IPS DF 6.9 (cell line): Measurements from ENCODE around the gene MOV10L1.

Experiments used
- DNase-seq: peaks from one replicate; pipeline ENCODE4 v3.0.0-alpha.2; 2013; ENCODE audit warnings: low read depth, low spot score
- H3K27ac ChIP-seq: one replicate; pipeline ENCODE4 v1.5.1; 2013; ENCODE audit warnings: low read length, control low read depth
- H3K27me3 ChIP-seq: 2 replicates; pipeline ENCODE4 v1.6.1; 2013; ENCODE audit warnings: mild to moderate bottlenecking, low read length; ENCODE audit not compliant: control insufficient read depth, insufficient read depth
- H3K36me3 ChIP-seq: 2 replicates; pipeline ENCODE4 v1.6.1; 2013; ENCODE audit warnings: low read length; ENCODE audit not compliant: control insufficient read depth, insufficient read depth
- H3K4me1 ChIP-seq: 2 replicates; pipeline ENCODE4 v1.6.1; 2013; ENCODE audit warnings: low read length; ENCODE audit not compliant: control insufficient read depth, insufficient read depth
- H3K4me3 ChIP-seq: 2 replicates; pipeline ENCODE4 v1.5.1; 2013; ENCODE audit warnings: mild to moderate bottlenecking, low read length
- H3K9me3 ChIP-seq: 2 replicates; pipeline ENCODE4 v1.6.1; 2013; ENCODE audit warnings: low read length, inconsistent platforms; ENCODE audit not compliant: control insufficient read depth, insufficient read depth
- WGBS: extraction: QIAGEN DNeasy Blood & Tissue Kit; methylation state at CpG from one replicate; pipeline ENCODE4 v1.1.7; 2013; ENCODE audit warnings: mixed read lengths, missing lambda C conversion rate; ENCODE audit not compliant: insufficient read length, insufficient coverage; 5-methylcytosine and 5-hydroxymethylcytosine counted together

The MOV10L1 gene

GRCh38 chr22:50192436-50193204, 102.8 kb downstream of the MOV10L1 start:
- H3K4me1 ChIP-seq: peaks cover 4% of the 10 kb centered on the region; the same call in 1 of the 2 replicates
- no peak overlapping the region for H3K27ac ChIP-seq
- no peaks in the 10 kb centered on the region for H3K27me3 ChIP-seq
- H3K9me3 ChIP-seq: no peaks in the 10 kb centered on the region
- no CpG with 5 or more reads among the region's 25 CpGs for WGBS
- no peak overlapping the region for H3K4me3 ChIP-seq
- H3K36me3 ChIP-seq: peaks cover 23% of the 10 kb centered on the region
- no peak for DNase-seq

GRCh38 chr22:50193621-50194020, 103.8 kb downstream of the MOV10L1 start:
- no peak for DNase-seq
- Histone ChIP-seq H3K4me3 (no peak overlapping the region), H3K9me3 (no peaks in the 10 kb centered on the region), H3K27ac (no peak overlapping the region), H3K36me3 (peaks cover 27% of the 10 kb centered on the region), H3K27me3 (no peaks in the 10 kb centered on the region), H3K4me1 (peaks cover 4% of the 10 kb centered on the region; the same call in 1 of the 2 replicates)
- WGBS: no CpG with 5 or more reads among the region's 8 CpGs

GRCh38 chr22:50194037-50194805, 104.4 kb downstream of the MOV10L1 start:
- Histone ChIP-seq H3K9me3 (no peaks in the 10 kb centered on the region), H3K4me1 (peaks cover 4% of the 10 kb centered on the region; the same call in 1 of the 2 replicates), H3K36me3 (peaks cover 27% of the 10 kb centered on the region), H3K27ac (no peak overlapping the region), H3K27me3 (no peaks in the 10 kb centered on the region), H3K4me3 (no peak overlapping the region)
- DNase-seq: no peak
- WGBS: no CpG with 5 or more reads among the region's 44 CpGs

- H3K36me3 ChIP-seq: peaks cover 27% of the 10 kb centered on the region
- no peaks in the 10 kb centered on the region for H3K27me3 ChIP-seq
- WGBS: no CpG with 5 or more reads among the region's 18 CpGs
- H3K9me3 ChIP-seq: no peaks in the 10 kb centered on the region
- H3K4me3 ChIP-seq: no peak overlapping the region
- no peak overlapping the region for H3K27ac ChIP-seq
- DNase-seq: no peak
- peaks cover 2% of the 10 kb centered on the region for H3K4me1 ChIP-seq
These were observed 106.5 kb downstream of the MOV10L1 start for GRCh38 chr22:50196256-50196655.

GRCh38 chr22:50197000-50197800, 107.4 kb downstream of the MOV10L1 start:
- no peaks in the 10 kb centered on the region for H3K9me3 ChIP-seq
- no peak overlapping the region for H3K27ac ChIP-seq
- peaks cover 2% of the 10 kb centered on the region for H3K4me1 ChIP-seq
- DNase-seq: no peak
- H3K27me3 ChIP-seq: no peaks in the 10 kb centered on the region
- H3K4me3 ChIP-seq: no peak overlapping the region
- WGBS: no CpG with 5 or more reads among the region's 23 CpGs
- H3K36me3 ChIP-seq: peaks cover 27% of the 10 kb centered on the region

GRCh38 chr22:50197856-50198623, 108.2 kb downstream of the MOV10L1 start:
- no peak overlapping the region for H3K4me3 ChIP-seq
- peaks cover 2% of the 10 kb centered on the region for H3K4me1 ChIP-seq
- WGBS: no CpG with 5 or more reads among the region's 61 CpGs
- no peaks in the 10 kb centered on the region for H3K27me3 ChIP-seq
- DNase-seq: no peak
- peaks cover 27% of the 10 kb centered on the region for H3K36me3 ChIP-seq
- H3K27ac ChIP-seq: no peak overlapping the region
- H3K9me3 ChIP-seq: no peaks in the 10 kb centered on the region

GRCh38 chr22:50198624-50199017, 108.8 kb downstream of the MOV10L1 start:
- DNase-seq: no peak
- H3K36me3 ChIP-seq: peaks cover 22% of the 10 kb centered on the region
- H3K27ac ChIP-seq: no peak overlapping the region
- no peak overlapping the region for H3K4me3 ChIP-seq
- H3K9me3 ChIP-seq: no peaks in the 10 kb centered on the region
- no peaks in the 10 kb centered on the region for H3K27me3 ChIP-seq
- peaks cover 2% of the 10 kb centered on the region; the same call in 1 of the 2 replicates for H3K4me1 ChIP-seq
- no CpG with 5 or more reads among the region's 16 CpGs for WGBS

- Histone ChIP-seq H3K27ac (no peak overlapping the region), H3K36me3 (peaks cover 15% of the 10 kb centered on the region), H3K27me3 (no peaks in the 10 kb centered on the region), H3K9me3 (no peaks in the 10 kb centered on the region), H3K4me1 (peaks cover 2% of the 10 kb centered on the region; the same call in 1 of the 2 replicates), H3K4me3 (no peak overlapping the region; the same call in 1 of the 2 replicates)
- WGBS: no CpG with 5 or more reads among the region's 18 CpGs
- DNase-seq: no peak
These were observed 109.5 kb downstream of the MOV10L1 start for GRCh38 chr22:50199251-50199721.

GRCh38 chr22:50199829-50200460, 110.1 kb downstream of the MOV10L1 start:
- Histone ChIP-seq H3K4me1 (peaks cover 2% of the 10 kb centered on the region; the same call in 1 of the 2 replicates), H3K27ac (no peak overlapping the region), H3K27me3 (no peaks in the 10 kb centered on the region), H3K4me3 (peak overlapping the region; percentile 81; the same call in 1 of the 2 replicates), H3K36me3 (peaks cover 8% of the 10 kb centered on the region), H3K9me3 (no peaks in the 10 kb centered on the region)
- no peak for DNase-seq
- WGBS: no CpG with 5 or more reads among the region's 34 CpGs
